Measurements from ENCODE around the gene WDFY4.

DNA sequence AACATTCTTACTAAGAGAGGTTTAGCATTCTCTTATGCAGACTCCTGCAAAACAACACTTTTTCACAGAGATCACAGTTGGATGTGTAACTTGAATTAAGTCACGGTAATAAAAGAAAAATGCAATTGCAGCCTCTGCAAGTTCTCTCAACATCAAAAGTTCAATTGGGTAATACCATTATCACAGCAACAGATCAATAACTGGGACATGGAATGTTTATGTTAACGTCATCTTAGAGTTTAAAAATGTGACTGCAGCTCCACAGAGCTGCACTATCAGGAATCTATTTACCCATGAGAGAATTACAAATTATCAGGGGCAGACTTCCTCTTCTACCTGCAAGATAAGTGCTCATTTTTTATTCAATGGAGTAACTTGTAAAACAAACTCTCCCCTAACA is 344.0 kb downstream of the WDFY4 start:
- TF ChIP-seq, protein P1, sequence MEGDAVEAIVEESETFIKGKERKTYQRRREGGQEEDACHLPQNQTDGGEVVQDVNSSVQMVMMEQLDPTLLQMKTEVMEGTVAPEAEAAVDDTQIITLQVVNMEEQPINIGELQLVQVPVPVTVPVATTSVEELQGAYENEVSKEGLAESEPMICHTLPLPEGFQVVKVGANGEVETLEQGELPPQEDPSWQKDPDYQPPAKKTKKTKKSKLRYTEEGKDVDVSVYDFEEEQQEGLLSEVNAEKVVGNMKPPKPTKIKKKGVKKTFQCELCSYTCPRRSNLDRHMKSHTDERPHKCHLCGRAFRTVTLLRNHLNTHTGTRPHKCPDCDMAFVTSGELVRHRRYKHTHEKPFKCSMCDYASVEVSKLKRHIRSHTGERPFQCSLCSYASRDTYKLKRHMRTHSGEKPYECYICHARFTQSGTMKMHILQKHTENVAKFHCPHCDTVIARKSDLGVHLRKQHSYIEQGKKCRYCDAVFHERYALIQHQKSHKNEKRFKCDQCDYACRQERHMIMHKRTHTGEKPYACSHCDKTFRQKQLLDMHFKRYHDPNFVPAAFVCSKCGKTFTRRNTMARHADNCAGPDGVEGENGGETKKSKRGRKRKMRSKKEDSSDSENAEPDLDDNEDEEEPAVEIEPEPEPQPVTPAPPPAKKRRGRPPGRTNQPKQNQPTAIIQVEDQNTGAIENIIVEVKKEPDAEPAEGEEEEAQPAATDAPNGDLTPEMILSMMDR (conservative IDR thresholded peaks at IDR 0.05 in 1 of 2, IDR thresholded peaks at IDR 0.05 in 1 of 2; ENCODE audit: low read depth in 1 of 2, low read length in 2 of 2), result no peak
- no peak for TF ChIP-seq EZH2 (IDR thresholded peaks at IDR 0.05; ENCODE audit: low read length, missing control alignments)
